Measurements from ENCODE around the gene PHOSPHO2.

- TF ChIP-seq GABPA (IDR thresholded peaks at IDR 0.05; ENCODE audit: low read depth) (no peak), RAD21 (IDR thresholded peaks at IDR 0.05; ENCODE audit: insufficient read depth, low read depth, low read length) (no peak), SMAD1 (IDR thresholded peaks at IDR 0.05; ENCODE audit: low read depth, partially characterized antibody) (no peak), SPI1 (IDR thresholded peaks at IDR 0.05; ENCODE audit: borderline replicate concordance, insufficient read depth, low read depth, low read length) (no peak), CTCF (IDR thresholded peaks at IDR 0.05 in 2 of 3, conservative IDR thresholded peaks at IDR 0.05 in 1 of 3; ENCODE audit: control insufficient read depth in 2 of 3, extremely low read depth in 1 of 3, insufficient read depth in 1 of 3, low read depth in 3 of 3, low read length in 3 of 3) (no peak), PAX5 (IDR thresholded peaks at IDR 0.05; ENCODE audit: borderline replicate concordance, low read depth, low read length) (no peak), POLR2AphosphoS5 (IDR thresholded peaks at IDR 0.05; ENCODE audit: low read length) (no peak), EZH2 (IDR thresholded peaks at IDR 0.05; ENCODE audit: borderline replicate concordance, control insufficient read depth, low read depth, low read length) (no peak), TAF1 (IDR thresholded peaks at IDR 0.05; ENCODE audit: borderline replicate concordance, low read depth, low read length) (no peak), HCFC1 (IDR thresholded peaks at IDR 0.05; ENCODE audit: low read length) (no peak), CHD4 (IDR thresholded peaks at IDR 0.05) (no peak), HDAC6 (IDR thresholded peaks at IDR 0.05; ENCODE audit: unreplicated experiment) (no peak), ZNF24 (IDR thresholded peaks at IDR 0.05) (no peak), IKZF1 (conservative IDR thresholded peaks at IDR 0.05) (no peak)
These were observed 44.4 kb downstream of the PHOSPHO2 start for GRCh38 chr2:169738566-169739229.
